Neural progenitor cell (in vitro differentiated cells): ENCODE results near the gene NFKBIL1.

Experiments used
- EZH2 ChIP-seq: fragments of 200-600 bp; sonication (generic); IDR thresholded peaks from 2 replicates; pipeline ENCODE4 v1.6.1; 2017; ENCODE audit warnings: antibody characterized with exemption, mild to moderate bottlenecking, moderate library complexity
- TF ChIP-seq, protein P1 (sequence below): fragments of 200-600 bp; sonication (generic); IDR thresholded peaks from 2 replicates; pipeline ENCODE4 v1.5.1; 2017; ENCODE audit warnings: antibody characterized with exemption, mild to moderate bottlenecking

- TF ChIP-seq, protein P1, sequence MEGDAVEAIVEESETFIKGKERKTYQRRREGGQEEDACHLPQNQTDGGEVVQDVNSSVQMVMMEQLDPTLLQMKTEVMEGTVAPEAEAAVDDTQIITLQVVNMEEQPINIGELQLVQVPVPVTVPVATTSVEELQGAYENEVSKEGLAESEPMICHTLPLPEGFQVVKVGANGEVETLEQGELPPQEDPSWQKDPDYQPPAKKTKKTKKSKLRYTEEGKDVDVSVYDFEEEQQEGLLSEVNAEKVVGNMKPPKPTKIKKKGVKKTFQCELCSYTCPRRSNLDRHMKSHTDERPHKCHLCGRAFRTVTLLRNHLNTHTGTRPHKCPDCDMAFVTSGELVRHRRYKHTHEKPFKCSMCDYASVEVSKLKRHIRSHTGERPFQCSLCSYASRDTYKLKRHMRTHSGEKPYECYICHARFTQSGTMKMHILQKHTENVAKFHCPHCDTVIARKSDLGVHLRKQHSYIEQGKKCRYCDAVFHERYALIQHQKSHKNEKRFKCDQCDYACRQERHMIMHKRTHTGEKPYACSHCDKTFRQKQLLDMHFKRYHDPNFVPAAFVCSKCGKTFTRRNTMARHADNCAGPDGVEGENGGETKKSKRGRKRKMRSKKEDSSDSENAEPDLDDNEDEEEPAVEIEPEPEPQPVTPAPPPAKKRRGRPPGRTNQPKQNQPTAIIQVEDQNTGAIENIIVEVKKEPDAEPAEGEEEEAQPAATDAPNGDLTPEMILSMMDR: no peak
- TF ChIP-seq EZH2: no peak
Measured at GRCh38 chr6:31567531-31568370, 20.3 kb downstream of the NFKBIL1 start.
